ENCODE measurements around the gene PLOD2. TPM values are rescaled to one million over a fixed set of nuclear protein-coding genes. Genes with fewer than 3 reads are reported as not detected.

Gene PLOD2
- total and polyA plus RNA-seq, 9 donors: 29.6 to 65.4 (median 40.6) TPM

DNA sequence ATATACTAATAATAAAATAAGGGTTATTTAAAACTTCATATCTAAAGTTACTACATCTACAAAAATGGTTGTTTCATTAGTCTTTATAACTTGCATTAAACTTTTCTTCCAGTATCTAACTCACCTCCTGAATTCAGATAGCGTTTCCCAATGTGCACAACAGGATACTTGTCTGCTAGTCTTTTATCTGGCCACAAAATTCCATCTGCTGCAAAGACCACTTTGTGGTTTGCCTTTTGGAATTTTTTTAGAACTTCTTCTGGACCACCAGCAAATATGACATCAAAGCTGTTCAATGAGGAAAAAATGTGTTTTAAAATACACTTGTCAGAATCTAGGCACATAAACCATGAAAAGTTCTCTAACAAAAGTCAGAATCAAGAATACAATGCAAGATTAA, 50.8 kb downstream of the PLOD2 start:
- no peaks in the 10 kb centered on the region for H3K4me1 ChIP-seq (ENCODE audit: insufficient read depth)
- intact Hi-C loops (cut with DNase I): no loop called here
- no peak for TF ChIP-seq POLR2A (IDR thresholded peaks at IDR 0.05)
- no peak for TF ChIP-seq EP300 (IDR thresholded peaks at IDR 0.05)
- TF ChIP-seq, protein P1, sequence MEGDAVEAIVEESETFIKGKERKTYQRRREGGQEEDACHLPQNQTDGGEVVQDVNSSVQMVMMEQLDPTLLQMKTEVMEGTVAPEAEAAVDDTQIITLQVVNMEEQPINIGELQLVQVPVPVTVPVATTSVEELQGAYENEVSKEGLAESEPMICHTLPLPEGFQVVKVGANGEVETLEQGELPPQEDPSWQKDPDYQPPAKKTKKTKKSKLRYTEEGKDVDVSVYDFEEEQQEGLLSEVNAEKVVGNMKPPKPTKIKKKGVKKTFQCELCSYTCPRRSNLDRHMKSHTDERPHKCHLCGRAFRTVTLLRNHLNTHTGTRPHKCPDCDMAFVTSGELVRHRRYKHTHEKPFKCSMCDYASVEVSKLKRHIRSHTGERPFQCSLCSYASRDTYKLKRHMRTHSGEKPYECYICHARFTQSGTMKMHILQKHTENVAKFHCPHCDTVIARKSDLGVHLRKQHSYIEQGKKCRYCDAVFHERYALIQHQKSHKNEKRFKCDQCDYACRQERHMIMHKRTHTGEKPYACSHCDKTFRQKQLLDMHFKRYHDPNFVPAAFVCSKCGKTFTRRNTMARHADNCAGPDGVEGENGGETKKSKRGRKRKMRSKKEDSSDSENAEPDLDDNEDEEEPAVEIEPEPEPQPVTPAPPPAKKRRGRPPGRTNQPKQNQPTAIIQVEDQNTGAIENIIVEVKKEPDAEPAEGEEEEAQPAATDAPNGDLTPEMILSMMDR (IDR thresholded peaks at IDR 0.05): no peak
- DNase-seq: no peak
- H3K4me3 ChIP-seq: no peak overlapping the region
- WGBS, 3 donors: 37 to 53% (median 50%) methylated on average over 1 of the region's 1 CpG
- no peaks in the 10 kb centered on the region for H3K36me3 ChIP-seq
- H3K27ac ChIP-seq: no peak overlapping the region
- no peaks in the 10 kb centered on the region for H3K27me3 ChIP-seq
- no peaks in the 10 kb centered on the region for H3K9me3 ChIP-seq

DNA sequence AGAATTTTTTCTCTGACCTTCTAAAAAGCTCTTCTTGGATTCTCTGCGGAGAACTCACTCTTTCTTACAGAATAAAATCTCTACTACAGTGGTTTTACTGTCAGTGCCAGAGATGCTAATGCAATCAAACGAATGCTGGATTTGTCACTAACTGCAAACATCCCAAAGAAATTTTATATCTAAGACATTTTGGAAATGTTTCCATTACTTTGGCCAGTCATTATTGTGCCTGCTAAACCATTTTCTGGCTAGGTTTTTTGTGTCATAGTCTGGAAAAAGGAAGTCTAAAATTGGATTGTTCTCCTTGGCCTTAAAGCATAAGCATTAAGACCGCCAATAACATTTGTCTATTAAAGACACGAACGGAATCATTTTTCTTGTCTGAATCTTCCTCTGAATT, 54.0 kb downstream of the PLOD2 start:
- H3K4me1 ChIP-seq (ENCODE audit: insufficient read depth): no peaks in the 10 kb centered on the region
- 76 to 91% (median 85%) methylated on average over 5 of the region's 5 CpGs for WGBS, 3 donors
- TF ChIP-seq POLR2A (IDR thresholded peaks at IDR 0.05) (no peak), EP300 (IDR thresholded peaks at IDR 0.05) (no peak)
- TF ChIP-seq, protein P1 (IDR thresholded peaks at IDR 0.05): no peak
- intact Hi-C loops (cut with DNase I): no loop called here
- DNase-seq: no peak
- no peaks in the 10 kb centered on the region for H3K9me3 ChIP-seq
- H3K27ac ChIP-seq: no peak overlapping the region
- no peaks in the 10 kb centered on the region for H3K36me3 ChIP-seq
- H3K27me3 ChIP-seq: no peaks in the 10 kb centered on the region
- H3K4me3 ChIP-seq: no peak overlapping the region

DNA sequence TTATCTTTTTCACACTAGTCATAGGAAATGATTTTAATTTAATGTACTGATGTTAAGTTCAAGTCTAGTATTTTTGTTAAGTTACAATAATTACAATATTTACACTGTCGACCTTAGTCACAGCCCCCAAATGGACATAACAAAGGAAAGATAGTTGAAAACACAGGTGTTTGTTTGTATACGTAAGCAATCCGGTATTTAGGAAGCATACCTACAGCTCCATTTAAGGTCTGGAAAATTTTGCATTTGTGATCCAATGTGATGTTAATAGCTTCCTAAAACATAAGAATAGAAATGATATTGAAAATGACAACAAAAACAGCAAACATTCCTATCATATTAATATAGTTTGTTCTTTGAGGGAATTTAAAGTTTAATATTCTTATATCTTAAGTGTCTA, 56.9 kb downstream of the PLOD2 start:
- Histone ChIP-seq H3K36me3 (no peaks in the 10 kb centered on the region), H3K9me3 (no peaks in the 10 kb centered on the region), H3K27ac (no peak overlapping the region), H3K4me1 (ENCODE audit: insufficient read depth) (peaks cover 2% of the 10 kb centered on the region), H3K4me3 (no peak overlapping the region), H3K27me3 (no peaks in the 10 kb centered on the region)
- 87 to 91% (median 89%) methylated on average over 3 of the region's 3 CpGs for WGBS, 3 donors
- DNase-seq: no peak
- TF ChIP-seq POLR2A (IDR thresholded peaks at IDR 0.05): no peak
- TF ChIP-seq, protein P1 (IDR thresholded peaks at IDR 0.05): no peak
- TF ChIP-seq EP300 (IDR thresholded peaks at IDR 0.05): no peak
- intact Hi-C loops (cut with DNase I): no loop called here

DNA sequence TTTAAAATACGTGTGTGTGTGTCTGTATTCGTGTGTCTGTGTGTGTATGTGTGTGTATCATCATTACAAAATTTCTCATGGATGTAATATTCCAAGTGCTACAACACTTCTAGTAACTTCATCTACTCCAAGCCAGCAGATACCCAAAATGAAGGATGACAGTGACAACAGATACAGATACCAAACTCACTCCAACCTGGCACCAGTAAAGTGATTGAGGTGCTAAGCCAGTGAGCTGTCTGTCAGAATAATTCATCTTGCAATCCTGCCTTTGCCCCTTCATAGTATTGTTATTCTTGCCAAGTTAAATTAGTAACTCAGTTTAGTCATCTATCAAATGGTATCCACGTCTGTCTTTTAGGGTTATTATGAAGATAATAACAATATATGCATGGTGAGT, 58.1 kb downstream of the PLOD2 start:
- Histone ChIP-seq H3K4me1 (ENCODE audit: insufficient read depth) (peaks cover 2% of the 10 kb centered on the region), H3K4me3 (no peak overlapping the region), H3K36me3 (no peaks in the 10 kb centered on the region), H3K27ac (no peak overlapping the region), H3K9me3 (no peaks in the 10 kb centered on the region), H3K27me3 (no peaks in the 10 kb centered on the region)
- TF ChIP-seq EP300 (IDR thresholded peaks at IDR 0.05): no peak
- no peak for TF ChIP-seq POLR2A (IDR thresholded peaks at IDR 0.05)
- TF ChIP-seq, protein P1 (IDR thresholded peaks at IDR 0.05): no peak
- DNase-seq: no peak
- 93 to 98% (median 94%) methylated on average over 3 of the region's 3 CpGs for WGBS, 3 donors
- intact Hi-C loops (cut with DNase I): no loop called here

DNA sequence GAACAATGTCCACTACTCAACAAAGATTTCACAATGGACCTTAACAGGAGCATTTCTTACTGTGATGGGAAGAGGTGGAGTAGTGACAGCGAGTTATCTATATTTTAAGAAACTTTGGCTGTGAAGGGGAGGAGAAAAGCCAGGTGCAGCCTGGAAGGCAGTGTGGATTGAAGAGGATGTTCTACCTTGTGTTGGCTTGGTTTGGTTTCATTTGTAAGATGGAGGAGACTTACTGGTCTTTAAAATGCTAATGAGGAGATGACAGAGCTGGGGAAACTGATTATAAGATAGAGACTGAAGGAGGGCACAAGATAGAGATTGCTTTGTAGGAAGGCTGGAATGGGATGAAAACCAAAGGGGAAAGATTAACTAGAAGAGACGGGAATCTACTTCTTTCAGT, 59.4 kb downstream of the PLOD2 start:
- H3K9me3 ChIP-seq: no peaks in the 10 kb centered on the region
- H3K27ac ChIP-seq: no peak overlapping the region
- intact Hi-C loops (cut with DNase I): no loop called here
- H3K36me3 ChIP-seq: no peaks in the 10 kb centered on the region
- H3K27me3 ChIP-seq: no peaks in the 10 kb centered on the region
- DNase-seq: no peak
- WGBS, 3 donors: 93 to 98% (median 95%) methylated on average over 2 of the region's 2 CpGs
- peaks cover 2% of the 10 kb centered on the region for H3K4me1 ChIP-seq (ENCODE audit: insufficient read depth)
- TF ChIP-seq POLR2A (IDR thresholded peaks at IDR 0.05): no peak
- TF ChIP-seq, protein P1 (IDR thresholded peaks at IDR 0.05): no peak
- no peak for TF ChIP-seq EP300 (IDR thresholded peaks at IDR 0.05)
- H3K4me3 ChIP-seq: no peak overlapping the region
